HCT116 (cell line): Measurements from ENCODE around the gene MYORG. TPM values are rescaled to one million over a fixed set of nuclear protein-coding genes. Genes with fewer than 3 reads are reported as not detected.

Experiments used
- ATAC-seq: fragments of 200-7000 bp; cut with Tn5 transposase; 2 replicates; pipeline ENCODE4 v1.9.1; 2020; ENCODE audit warnings: mild to moderate bottlenecking, moderate library complexity
- BruUV-seq: library from RNA; stranded (reverse); fragments of 400-500 nt; replicated peaks from 2 replicates; lab custom pipeline; 2021; lab: Mats Ljungman, UMichigan
- CTCF ChIA-PET: fragments of 300-600 bp; sonication (Branson Sonifier 250); formaldehyde crosslinking; loops from one replicate; lab custom pipeline; 2021; ENCODE audit warnings: antibody characterized with exemption; lab: Charles Lee
- POLR2A ChIA-PET: fragments of 300-600, 350-600 bp; sonication (Branson Sonifier 250); formaldehyde crosslinking; loops from one replicate; lab custom pipeline; 2021; ENCODE audit warnings: antibody characterized with exemption; lab: Charles Lee
- RAD21 ChIA-PET, 2 experiments: fragments of 300-600 bp; sonication (Branson Sonifier 250); formaldehyde crosslinking; loops; one replicate each; lab custom pipeline; 2023; ENCODE audit warnings: low total read pairs in 2 of 2; ENCODE audit not compliant: uncharacterized antibody in 2 of 2, unreplicated experiment in 2 of 2, low non-redundant PET in 1 of 2; lab: Charles Lee
- DNase-seq: peaks from one replicate; pipeline ENCODE4 v3.0.0-alpha.2; 2010; ENCODE audit warnings: low read depth, low spot score
- H2AFZ ChIP-seq: fragments of 200-600 bp; shearing (Covaris generic), sonication (generic); 2 replicates; pipeline ENCODE4 v1.6.1; 2017; ENCODE audit warnings: low read depth, mixed run types, mixed read lengths, antibody characterized with exemption, low read length; ENCODE audit not compliant: poor library complexity, severe bottlenecking
- H3K27ac ChIP-seq: 2 replicates; pipeline ENCODE4 v1.5.1; 2012; ENCODE audit warnings: low read depth, low read length
- H3K27me3 ChIP-seq: fragments of 200-600 bp; sonication (generic); 2 replicates; pipeline ENCODE4 v1.6.1; 2016; ENCODE audit warnings: mixed run types, low read length, mixed read lengths; ENCODE audit not compliant: insufficient read depth
- H3K36me3 ChIP-seq, 2 experiments: fragments of 200-500 bp in 1 of 2; fragments of 200-600 bp in 1 of 2; sonication (Bioruptor generic) in 1 of 2; sonication (generic) in 1 of 2; 2 replicates each; pipeline versions ENCODE4 v1.5.1 to v1.6.1; 2014 to 2016; ENCODE audit warnings: low read length in 2 of 2, inconsistent platforms in 1 of 2, mixed read lengths in 1 of 2, mixed run types in 1 of 2; ENCODE audit not compliant: insufficient read depth in 2 of 2, control insufficient read depth in 1 of 2
- H3K4me1 ChIP-seq, 2 experiments: fragments of 200-600 bp in 1 of 2; sonication (generic) in 1 of 2; 2 replicates each; pipeline versions ENCODE4 v1.5.1 to v1.6.1; 2012 to 2017; ENCODE audit warnings: low read length in 2 of 2, inconsistent platforms in 1 of 2, mild to moderate bottlenecking in 1 of 2, mixed read lengths in 1 of 2, mixed run types in 1 of 2, moderate library complexity in 1 of 2; ENCODE audit not compliant: insufficient read depth in 2 of 2, control insufficient read depth in 1 of 2
- H3K4me2 ChIP-seq: fragments of 200-600 bp; sonication (generic); 2 replicates; pipeline ENCODE4 v1.6.1; 2017; ENCODE audit warnings: mixed run types, low read length, mixed read lengths
- H3K4me3 ChIP-seq, 2 experiments: fragments of 200-600 bp in 1 of 2; sonication (generic) in 1 of 2; replicated peaks in 1 of 2; 2 replicates each; pipeline ENCODE4 v1.5.1; 2011 to 2016; ENCODE audit warnings: low read length in 2 of 2, control low read depth in 1 of 2, low read depth in 1 of 2, mild to moderate bottlenecking in 1 of 2, mixed read lengths in 1 of 2, mixed run types in 1 of 2
- H3K79me2 ChIP-seq: fragments of 200-600 bp; sonication (generic); 2 replicates; pipeline ENCODE4 v1.6.1; 2017; ENCODE audit warnings: mild to moderate bottlenecking, mixed run types, low read length, moderate library complexity, mixed read lengths; ENCODE audit not compliant: insufficient read depth
- H3K9ac ChIP-seq: fragments of 200-600 bp; sonication (generic); 2 replicates; pipeline ENCODE4 v1.6.1; 2016; ENCODE audit warnings: low read length, mixed read lengths
- H3K9me2 ChIP-seq: fragments of 200-600 bp; sonication (generic), shearing (Covaris generic); 2 replicates; pipeline ENCODE4 v1.6.1; 2017; ENCODE audit warnings: mixed run types, mild to moderate bottlenecking, moderate library complexity; ENCODE audit not compliant: insufficient read depth
- H3K9me3 ChIP-seq, 2 experiments: fragments of 200-500 bp in 1 of 2; fragments of 200-600 bp in 1 of 2; sonication (Bioruptor generic) in 1 of 2; sonication (generic) in 1 of 2; 2 replicates each; pipeline ENCODE4 v1.6.1; 2014 to 2017; ENCODE audit warnings: low read length in 2 of 2, mixed read lengths in 2 of 2, inconsistent platforms in 1 of 2, low read depth in 1 of 2, mild to moderate bottlenecking in 1 of 2, mixed run types in 1 of 2, moderate library complexity in 1 of 2; ENCODE audit not compliant: control insufficient read depth in 1 of 2, insufficient read depth in 1 of 2
- H4K20me1 ChIP-seq: fragments of 200-600 bp; sonication (generic), shearing (Covaris generic); 2 replicates; pipeline ENCODE4 v1.6.1; 2017; ENCODE audit warnings: mixed run types, mild to moderate bottlenecking, moderate library complexity; ENCODE audit not compliant: insufficient read depth
- CBX3 ChIP-seq: IDR thresholded peaks from 2 replicates; pipeline ENCODE4 v1.6.1; 2012; ENCODE audit warnings: low read depth
- EGR1 ChIP-seq: IDR thresholded peaks from 2 replicates; pipeline ENCODE4 v1.6.1; 2012; ENCODE audit warnings: low read depth
- ELF1 ChIP-seq: IDR thresholded peaks from 2 replicates; pipeline ENCODE4 v1.6.1; 2012; ENCODE audit warnings: low read depth, borderline replicate concordance
- EZH2phosphoT487 ChIP-seq: fragments of 200-600 bp; IDR thresholded peaks from 2 replicates; pipeline ENCODE4 v1.6.1; 2018; ENCODE audit warnings: antibody characterized with exemption, borderline replicate concordance
- FOSL1 ChIP-seq: IDR thresholded peaks from 2 replicates; pipeline ENCODE4 v1.6.1; 2012; ENCODE audit warnings: low read depth
- JUND ChIP-seq: IDR thresholded peaks from 2 replicates; pipeline ENCODE4 v1.6.1; 2012
- POLR2A ChIP-seq: IDR thresholded peaks from 2 replicates; pipeline ENCODE4 v1.7.0; 2011; ENCODE audit warnings: borderline replicate concordance; ENCODE audit not compliant: insufficient read depth, insufficient read length; ENCODE audit errors: extremely low read depth
- REST ChIP-seq: IDR thresholded peaks from 2 replicates; pipeline ENCODE4 v1.6.1; 2012; ENCODE audit warnings: low read depth
- SIN3A ChIP-seq: IDR thresholded peaks from 2 replicates; pipeline ENCODE4 v1.6.1; 2012; ENCODE audit warnings: low read depth
- TCF7L2 ChIP-seq: IDR thresholded peaks from 2 replicates; pipeline ENCODE4 v1.7.0; 2011; ENCODE audit warnings: borderline replicate concordance, inconsistent platforms; ENCODE audit not compliant: insufficient read depth, insufficient read length; ENCODE audit errors: extremely low read depth
- YY1 ChIP-seq: IDR thresholded peaks from 2 replicates; pipeline ENCODE4 v1.6.1; 2011; ENCODE audit warnings: low read length, low read depth, moderate library complexity, mild to moderate bottlenecking; ENCODE audit not compliant: insufficient replicate concordance; ENCODE audit errors: extremely low read depth
- ZFX ChIP-seq: fragments of 450-650 bp; IDR thresholded peaks from 2 replicates; pipeline ENCODE4 v1.6.1; 2017
- ZNF274 ChIP-seq: fragments of 200-500 bp; sonication (Bioruptor generic); IDR thresholded peaks from 2 replicates; pipeline ENCODE4 v1.6.1; 2014; ENCODE audit warnings: mild to moderate bottlenecking, low read depth, low read length, inconsistent platforms
- intact Hi-C: fragments of 100-400 bp; cut with micrococcal nuclease; formaldehyde crosslinking; loops from 2 replicates; pipeline ENCODE4 v1.10.0; 2022
- total RNA-seq: library from RNA; stranded (reverse); gene quantifications from one replicate; pipeline ENCODE4 v1.2.1, GENCODE V29; 2021; ENCODE audit not compliant: unreplicated experiment
- TF ChIP-seq, protein P1 (sequence below): IDR thresholded peaks from 2 replicates; pipeline ENCODE4 v1.6.1; 2012
- TF ChIP-seq, protein P2 (sequence below), 3 experiments: fragments of 200-600 bp in 1 of 3; sonication (generic) in 1 of 3; IDR thresholded peaks in 2 of 3; conservative IDR thresholded peaks in 1 of 3; 2 replicates each; pipeline ENCODE4 v1.5.1; 2012 to 2017; ENCODE audit warnings: low read depth in 2 of 3, low read length in 2 of 3, antibody characterized with exemption in 1 of 3, borderline replicate concordance in 1 of 3, control low read depth in 1 of 3, mild to moderate bottlenecking in 1 of 3, mixed read lengths in 1 of 3, mixed run types in 1 of 3, moderate library complexity in 1 of 3; ENCODE audit not compliant: insufficient read depth in 1 of 3

Gene MYORG
- total RNA-seq, 1 experiment from 2014 or later = 8.5 TPM

DNA sequence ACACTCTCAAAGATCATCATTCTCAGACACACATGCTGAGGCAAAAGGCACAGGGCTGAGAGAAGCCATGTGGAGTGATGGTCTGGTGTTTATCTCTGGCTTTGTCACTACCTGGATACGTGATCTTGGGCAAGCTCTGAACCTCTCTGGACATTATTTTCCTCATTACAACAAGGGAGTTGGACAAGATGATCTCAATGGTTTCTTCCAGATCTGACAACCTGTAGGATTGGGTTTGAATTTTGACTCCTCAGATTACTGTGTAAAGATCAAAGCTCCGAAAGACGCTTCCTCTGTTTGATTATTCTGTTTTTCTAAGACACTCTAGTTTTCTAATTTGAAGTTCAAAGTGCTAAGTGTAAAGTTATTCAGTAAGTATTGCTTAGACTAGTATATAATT is 27.4 kb downstream of the MYORG start (continued):
- TF ChIP-seq EGR1 = no peak
- no peak for TF ChIP-seq SIN3A
- TF ChIP-seq FOSL1 = no peak
- no peak for TF ChIP-seq EZH2phosphoT487
- TF ChIP-seq, protein P1, sequence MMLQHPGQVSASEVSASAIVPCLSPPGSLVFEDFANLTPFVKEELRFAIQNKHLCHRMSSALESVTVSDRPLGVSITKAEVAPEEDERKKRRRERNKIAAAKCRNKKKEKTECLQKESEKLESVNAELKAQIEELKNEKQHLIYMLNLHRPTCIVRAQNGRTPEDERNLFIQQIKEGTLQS = no peak
- TF ChIP-seq CBX3 = no peak
- no peak for TF ChIP-seq ELF1
- TF ChIP-seq ZNF274 = no peak

DNA sequence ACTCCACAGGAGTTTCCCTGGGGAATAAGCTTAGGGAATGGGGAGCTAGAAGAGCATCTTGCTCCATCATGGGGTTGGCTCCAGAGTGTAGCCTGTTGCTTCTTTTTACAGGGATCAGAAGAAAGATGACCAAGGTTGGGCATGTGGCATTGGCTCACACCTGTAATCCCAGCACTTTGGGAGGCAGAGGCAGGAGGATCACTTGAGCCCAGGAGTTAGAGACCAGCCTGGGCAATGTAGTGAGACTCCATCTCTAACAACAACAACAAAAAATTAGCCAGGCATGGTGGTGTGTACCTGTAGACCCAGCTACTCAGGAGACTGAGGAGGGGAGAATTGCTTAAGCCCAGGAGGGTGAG is 28.9 kb downstream of the MYORG start:
- intact Hi-C loops = no loop called here
- no peak overlapping the region for H2AFZ ChIP-seq
- ChIA-PET CTCF (interaction anchor here (1.9 kb wide), 1 partner anchor 56 kb away, joined by 5 read pairs; no protein-coding TSS in a partner anchor), POLR2A (no interaction called here), RAD21 (no interaction called here)
- no peaks in the 10 kb centered on the region for H3K27me3 ChIP-seq
- H3K4me2 ChIP-seq = no peak overlapping the region
- BruUV-seq = no TSS peak
- H3K9me3 ChIP-seq = no peaks in the 10 kb centered on the region
- TF ChIP-seq CBX3 = no peak
- no peak for TF ChIP-seq ZFX
- TF ChIP-seq JUND = no peak
- TF ChIP-seq YY1 = no peak
- TF ChIP-seq, protein P2, sequence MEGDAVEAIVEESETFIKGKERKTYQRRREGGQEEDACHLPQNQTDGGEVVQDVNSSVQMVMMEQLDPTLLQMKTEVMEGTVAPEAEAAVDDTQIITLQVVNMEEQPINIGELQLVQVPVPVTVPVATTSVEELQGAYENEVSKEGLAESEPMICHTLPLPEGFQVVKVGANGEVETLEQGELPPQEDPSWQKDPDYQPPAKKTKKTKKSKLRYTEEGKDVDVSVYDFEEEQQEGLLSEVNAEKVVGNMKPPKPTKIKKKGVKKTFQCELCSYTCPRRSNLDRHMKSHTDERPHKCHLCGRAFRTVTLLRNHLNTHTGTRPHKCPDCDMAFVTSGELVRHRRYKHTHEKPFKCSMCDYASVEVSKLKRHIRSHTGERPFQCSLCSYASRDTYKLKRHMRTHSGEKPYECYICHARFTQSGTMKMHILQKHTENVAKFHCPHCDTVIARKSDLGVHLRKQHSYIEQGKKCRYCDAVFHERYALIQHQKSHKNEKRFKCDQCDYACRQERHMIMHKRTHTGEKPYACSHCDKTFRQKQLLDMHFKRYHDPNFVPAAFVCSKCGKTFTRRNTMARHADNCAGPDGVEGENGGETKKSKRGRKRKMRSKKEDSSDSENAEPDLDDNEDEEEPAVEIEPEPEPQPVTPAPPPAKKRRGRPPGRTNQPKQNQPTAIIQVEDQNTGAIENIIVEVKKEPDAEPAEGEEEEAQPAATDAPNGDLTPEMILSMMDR (IDR thresholded peaks at IDR 0.05 in 2 of 3, conservative IDR thresholded peaks at IDR 0.05 in 1 of 3; ENCODE audit: borderline replicate concordance in 1 of 3, insufficient read depth in 1 of 3, low read depth in 2 of 3, low read length in 2 of 3) = no peak
- TF ChIP-seq POLR2A = no peak
- TF ChIP-seq ZNF274 = no peak
- TF ChIP-seq REST = no peak
- no peak for TF ChIP-seq TCF7L2
- DNase-seq (no peak), ATAC-seq (no peak)
- H3K4me3 ChIP-seq = no peak overlapping the region
- H3K79me2 ChIP-seq = no peaks in the 10 kb centered on the region
- peaks cover 0 to 2% of the 10 kb centered on the region in 2 experiments; a peak in 1 of 4 replicates for H3K36me3 ChIP-seq
- H4K20me1 ChIP-seq = no peaks in the 10 kb centered on the region
- H3K27ac ChIP-seq = no peak overlapping the region
- H3K9ac ChIP-seq = no peak overlapping the region
- no peaks in the 10 kb centered on the region for H3K4me1 ChIP-seq
- H3K9me2 ChIP-seq = no peaks in the 10 kb centered on the region
